ENCODE results near the gene MEGF9. TPM values are rescaled to one million over a fixed set of nuclear protein-coding genes. Genes with fewer than 3 reads are reported as not detected.

MEGF9 gene
- total and polyA plus RNA-seq, 7 donors, result 2.0 to 12.7 (median 7.2) TPM

GRCh38 chr9:120757026-120757913 lies 43.0 kb upstream of the MEGF9 start:
- ATAC-seq, result no peak

GRCh38 chr9:120756531-120756930 lies 42.3 kb upstream of the MEGF9 start:
- DNase-seq, result no peak
- intact Hi-C loops (cut with DNase I), result loop anchor here (2.0 to 5.0 kb wide), 2 partner anchors 180 to 301 kb away; no protein-coding TSS in a partner anchor
- Histone ChIP-seq H3K36me3 (ENCODE audit: insufficient read depth in 1 of 2, low read depth in 1 of 2) (peaks cover 9 to 45% of the 10 kb centered on the region in 2 donors), H3K4me3 (no peak overlapping the region), H3K27me3 (ENCODE audit: insufficient read depth in 3 of 3, low read length in 2 of 3) (no peaks in the 10 kb centered on the region), H3K4me1 (peaks cover 3% of the 10 kb centered on the region), H3K27ac (no peak overlapping the region), H3K9me3 (no peaks in the 10 kb centered on the region)
- WGBS, 3 donors, result 6 to 13% (median 9%) methylated on average over 1 of the region's 1 CpG
- ATAC-seq, result no peak
- TF ChIP-seq CTCF (IDR thresholded peaks at IDR 0.05), result no peak

More at GRCh38 chr9:120757026-120757913, 43.0 kb upstream of the MEGF9 start:
- intact Hi-C loops (cut with DNase I), result loop anchor here (2.0 to 5.0 kb wide), 2 partner anchors 180 to 300 kb away; no protein-coding TSS in a partner anchor
- Histone ChIP-seq H3K27me3 (ENCODE audit: insufficient read depth in 3 of 3, low read length in 2 of 3) (no peaks in the 10 kb centered on the region), H3K9me3 (no peaks in the 10 kb centered on the region), H3K4me1 (peaks cover 3% of the 10 kb centered on the region), H3K36me3 (ENCODE audit: insufficient read depth in 1 of 2, low read depth in 1 of 2) (peaks cover 9 to 52% of the 10 kb centered on the region in 2 donors), H3K4me3 (no peak overlapping the region), H3K27ac (no peak overlapping the region)
- no peak for TF ChIP-seq CTCF (IDR thresholded peaks at IDR 0.05)
- DNase-seq, result no peak
- WGBS, 3 donors, result 71 to 81% (median 75%) methylated on average over 6 of the region's 6 CpGs

- no peak overlapping the region for H3K27ac ChIP-seq
- H3K9me3 ChIP-seq, result no peaks in the 10 kb centered on the region
- H3K36me3 ChIP-seq (ENCODE audit: insufficient read depth in 1 of 2, low read depth in 1 of 2), result peaks cover 5 to 39% of the 10 kb centered on the region in 2 donors
- peaks cover 3% of the 10 kb centered on the region for H3K4me1 ChIP-seq
- no peak for DNase-seq
- H3K27me3 ChIP-seq (ENCODE audit: insufficient read depth in 3 of 3, low read length in 2 of 3), result no peaks in the 10 kb centered on the region
- TF ChIP-seq CTCF (IDR thresholded peaks at IDR 0.05), result peak; percentile 88
- intact Hi-C loops (cut with DNase I), result loop anchor here (2.0 to 5.0 kb wide), 3 partner anchors 181 to 305 kb away; no protein-coding TSS in a partner anchor
- peak; percentile 43 to 88 (median 65) for ATAC-seq
- WGBS, 3 donors, result 15 to 21% (median 16%) methylated on average over 6 of the region's 6 CpGs
- H3K4me3 ChIP-seq, result no peak overlapping the region
These were observed 41.7 kb upstream of the MEGF9 start for GRCh38 chr9:120755810-120756434.

GRCh38 chr9:120755044-120755443 lies 40.8 kb upstream of the MEGF9 start:
- peaks cover 3% of the 10 kb centered on the region for H3K4me1 ChIP-seq
- 88 to 96% (median 96%) methylated on average over 2 of the region's 2 CpGs for WGBS, 3 donors
- H3K27me3 ChIP-seq (ENCODE audit: insufficient read depth in 3 of 3, low read length in 2 of 3), result no peaks in the 10 kb centered on the region
- no peak for DNase-seq
- H3K9me3 ChIP-seq, result no peaks in the 10 kb centered on the region
- H3K27ac ChIP-seq, result no peak overlapping the region
- TF ChIP-seq CTCF (IDR thresholded peaks at IDR 0.05), result no peak
- intact Hi-C loops (cut with DNase I), result loop anchor here (2.0 to 5.0 kb wide), 2 partner anchors 302 to 306 kb away; no protein-coding TSS in a partner anchor
- H3K4me3 ChIP-seq, result no peak overlapping the region
- no peak for ATAC-seq
- peaks cover 3 to 33% of the 10 kb centered on the region in 2 donors for H3K36me3 ChIP-seq (ENCODE audit: insufficient read depth in 1 of 2, low read depth in 1 of 2)

Data from psoas muscle (tissue), 8 donors.